SK-N-MC (cell line): Measurements from ENCODE around the gene OSGIN1.

ENCODE experiments used
- EZH2 ChIP-seq: fragments of 200-600 bp; sonication (generic); IDR thresholded peaks from one replicate; pipeline ENCODE4 v1.6.1; 2017; ENCODE audit warnings: antibody characterized with exemption
- POLR2AphosphoS5 ChIP-seq: IDR thresholded peaks from 2 replicates; pipeline ENCODE4 v1.6.1; 2012; ENCODE audit warnings: mild to moderate bottlenecking, low read depth, low read length, borderline replicate concordance

GRCh38 chr16:83990492-83990891, 37.5 kb downstream of the OSGIN1 start:
- TF ChIP-seq EZH2 (no peak), POLR2AphosphoS5 (no peak)
